ENCODE measurements around the gene VPS72. TPM values are rescaled to one million over a fixed set of nuclear protein-coding genes. Genes with fewer than 3 reads are reported as not detected.
"Not testable (repeated sequence)": the region's sequence is repeated elsewhere in the genome, so short reads cannot be mapped to it uniquely, and the experiment has no call there.

Gene VPS72, protein sequence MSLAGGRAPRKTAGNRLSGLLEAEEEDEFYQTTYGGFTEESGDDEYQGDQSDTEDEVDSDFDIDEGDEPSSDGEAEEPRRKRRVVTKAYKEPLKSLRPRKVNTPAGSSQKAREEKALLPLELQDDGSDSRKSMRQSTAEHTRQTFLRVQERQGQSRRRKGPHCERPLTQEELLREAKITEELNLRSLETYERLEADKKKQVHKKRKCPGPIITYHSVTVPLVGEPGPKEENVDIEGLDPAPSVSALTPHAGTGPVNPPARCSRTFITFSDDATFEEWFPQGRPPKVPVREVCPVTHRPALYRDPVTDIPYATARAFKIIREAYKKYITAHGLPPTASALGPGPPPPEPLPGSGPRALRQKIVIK
- total RNA-seq: 40.8 and 42.1 TPM in 2 replicates

DNA sequence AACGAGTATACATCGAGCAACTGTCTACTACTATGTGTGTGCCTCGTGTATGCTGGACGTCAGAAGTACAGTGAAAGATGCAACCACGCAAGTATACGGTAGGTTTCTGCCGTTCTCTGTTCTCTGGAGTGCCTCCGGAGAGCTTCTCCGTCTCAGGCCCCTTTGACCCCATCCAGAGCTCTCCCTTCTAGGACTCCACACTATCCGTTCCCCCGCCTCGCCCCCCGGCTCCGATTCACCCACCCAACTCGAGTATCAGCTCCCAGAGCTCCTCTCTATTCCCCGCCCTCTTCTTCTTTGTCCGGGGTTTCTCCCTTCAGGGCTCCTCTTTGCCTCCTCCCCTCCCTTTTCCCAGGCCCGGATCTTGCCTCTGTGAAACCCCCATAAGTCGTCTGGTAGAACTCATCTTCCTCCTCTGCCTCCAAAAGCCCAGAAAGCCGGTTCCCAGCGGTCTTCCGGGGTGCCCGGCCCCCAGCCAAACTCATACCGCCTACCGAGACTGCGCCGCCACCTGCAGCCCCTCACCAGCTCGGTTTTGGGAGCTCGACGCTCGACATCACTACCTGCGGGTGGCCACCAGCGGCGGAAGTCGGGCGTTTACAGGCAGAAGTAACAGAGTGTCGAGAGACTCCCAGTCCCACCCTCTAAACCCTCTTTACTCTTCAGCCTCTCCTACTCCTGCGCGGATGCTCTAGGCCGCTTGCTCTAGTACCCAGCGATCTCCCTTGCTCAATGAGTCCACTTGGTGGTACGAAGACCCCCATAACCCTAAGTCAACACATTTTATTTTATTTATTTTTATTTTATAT lies at the start of gene VPS72:
Gene VPS72, minus strand, starts transcription at position 561 of the 809 bp plus-strand sequence. Its CDS starts 76 bp downstream, at position 485.
- DNase-seq (ENCODE audit: low read depth in 2 of 2): peak; percentile 79 to 91

GRCh38 chr1:151238467-151238739 lies 48.4 kb upstream of the VPS72 start:
- DNase-seq (ENCODE audit: low read depth in 2 of 2): peak in 1 of 2 donors; percentile 48

GRCh38 chr1:151237678-151238466 lies 47.9 kb upstream of the VPS72 start:
- no peak for DNase-seq (ENCODE audit: low read depth in 2 of 2)

- no peak for DNase-seq (ENCODE audit: low read depth in 2 of 2)
Measured at GRCh38 chr1:151235235-151235634, 45.2 kb upstream of the VPS72 start.

GRCh38 chr1:151222130-151222529 lies 32.1 kb upstream of the VPS72 start:
- no peak for DNase-seq (ENCODE audit: low read depth in 2 of 2)

- DNase-seq (ENCODE audit: low read depth in 2 of 2): no peak
Measured at GRCh38 chr1:151221616-151222015, 31.6 kb upstream of the VPS72 start.

- DNase-seq (ENCODE audit: low read depth in 2 of 2): no peak
Measured at GRCh38 chr1:151213560-151213959, 23.6 kb upstream of the VPS72 start.

- DNase-seq (ENCODE audit: low read depth in 2 of 2): no peak
Measured at GRCh38 chr1:151211972-151212705, 22.1 kb upstream of the VPS72 start.

DNA sequence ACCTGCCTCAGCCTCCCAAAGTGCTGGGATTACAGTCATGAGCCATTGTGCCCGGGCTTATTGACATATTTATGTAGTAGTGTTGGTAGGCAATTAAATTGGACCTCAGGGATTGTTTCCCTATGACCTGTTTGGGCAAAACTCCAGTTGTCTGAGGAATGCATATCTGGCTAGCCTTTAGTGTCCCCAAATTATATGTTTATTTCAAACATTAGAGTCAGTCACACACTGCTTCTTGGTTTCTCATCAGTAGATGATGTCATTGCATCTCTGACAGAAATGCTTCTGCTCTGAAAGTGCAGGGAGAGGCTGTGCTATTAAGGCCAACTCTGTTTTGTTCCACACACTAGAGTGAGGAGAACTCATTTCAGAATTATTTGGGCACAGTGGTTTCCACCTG lies 20.8 kb upstream of the VPS72 start:
- no peak for DNase-seq (ENCODE audit: low read depth in 2 of 2)

- DNase-seq (ENCODE audit: low read depth in 2 of 2): not testable (repeated sequence)
Measured at GRCh38 chr1:151205381-151205965, 15.5 kb upstream of the VPS72 start.

GRCh38 chr1:151199873-151200581 lies 10.0 kb upstream of the VPS72 start:
- peak in 1 of 2 donors; percentile 58 for DNase-seq (ENCODE audit: low read depth in 2 of 2)

DNA sequence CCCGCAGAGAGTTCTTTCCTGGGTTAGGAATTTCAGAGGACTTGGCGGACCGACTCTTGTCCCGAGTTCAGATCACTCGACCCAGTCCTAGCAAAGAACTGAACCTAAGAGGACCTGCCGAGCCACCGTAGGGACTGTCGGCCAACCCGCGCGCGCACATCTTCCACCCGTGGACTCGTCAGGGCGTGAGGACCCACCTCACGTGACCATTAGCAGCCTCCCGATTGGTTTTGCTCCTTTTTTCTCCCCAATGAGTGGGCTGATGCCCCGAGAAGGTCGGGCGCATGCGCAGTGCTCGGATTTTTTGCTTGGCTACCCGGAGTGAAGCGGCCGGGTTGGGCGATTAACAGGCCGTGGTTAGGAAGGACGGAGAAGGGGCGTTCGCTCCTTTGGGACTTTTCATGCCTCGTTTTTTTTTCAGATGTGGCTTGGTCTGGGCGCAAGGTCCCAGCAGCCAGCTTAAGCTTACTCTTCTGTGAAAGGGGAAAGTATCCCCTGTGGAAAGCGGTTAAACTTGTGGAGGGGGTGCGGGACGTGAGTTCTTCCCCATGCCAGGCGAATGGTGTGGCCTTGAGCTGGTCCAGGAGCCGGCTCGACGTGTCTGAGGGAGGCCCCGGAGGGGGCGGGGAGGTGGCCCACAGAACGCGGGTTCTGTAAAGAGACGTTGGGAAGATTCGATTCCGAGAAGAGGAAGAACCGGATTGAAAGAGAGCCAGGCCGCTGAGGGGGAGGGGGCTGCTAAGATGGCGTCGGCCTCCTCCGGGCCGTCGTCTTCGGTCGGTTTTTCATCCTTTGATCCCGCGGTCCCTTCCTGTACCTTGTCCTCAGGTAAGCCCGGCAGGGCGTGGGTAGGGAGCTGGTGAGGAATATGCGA lies 8.5 kb upstream of the VPS72 start, which contains the start of gene PIP5K1A:
Gene PIP5K1A, plus strand, starts transcription at position 299 of the 874 bp plus-strand sequence. Its CDS starts 445 bp downstream, at position 744.
- peak; percentile 96 to 98 for DNase-seq (ENCODE audit: low read depth in 2 of 2)

DNA sequence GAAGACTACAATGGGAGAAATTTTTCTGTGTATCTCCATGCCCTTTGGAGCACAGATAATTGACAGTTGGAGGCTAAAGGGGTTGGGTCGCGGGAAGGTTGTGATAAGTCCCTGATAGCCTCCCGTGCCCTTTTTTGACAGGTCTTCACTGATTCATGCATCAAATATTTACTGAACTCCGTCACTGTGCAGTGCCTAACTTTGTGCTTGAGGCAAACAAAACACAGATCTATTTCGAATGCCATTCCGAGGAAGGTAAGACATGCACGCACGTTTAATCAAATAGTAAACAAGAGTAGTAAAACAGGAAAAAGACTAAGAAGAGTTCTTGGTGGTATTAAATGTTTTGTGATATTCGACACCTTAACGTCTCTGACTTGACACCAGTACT lies 7.9 kb upstream of the VPS72 start:
- DNase-seq (ENCODE audit: low read depth in 2 of 2): peak in 1 of 2 donors; percentile 34

DNA sequence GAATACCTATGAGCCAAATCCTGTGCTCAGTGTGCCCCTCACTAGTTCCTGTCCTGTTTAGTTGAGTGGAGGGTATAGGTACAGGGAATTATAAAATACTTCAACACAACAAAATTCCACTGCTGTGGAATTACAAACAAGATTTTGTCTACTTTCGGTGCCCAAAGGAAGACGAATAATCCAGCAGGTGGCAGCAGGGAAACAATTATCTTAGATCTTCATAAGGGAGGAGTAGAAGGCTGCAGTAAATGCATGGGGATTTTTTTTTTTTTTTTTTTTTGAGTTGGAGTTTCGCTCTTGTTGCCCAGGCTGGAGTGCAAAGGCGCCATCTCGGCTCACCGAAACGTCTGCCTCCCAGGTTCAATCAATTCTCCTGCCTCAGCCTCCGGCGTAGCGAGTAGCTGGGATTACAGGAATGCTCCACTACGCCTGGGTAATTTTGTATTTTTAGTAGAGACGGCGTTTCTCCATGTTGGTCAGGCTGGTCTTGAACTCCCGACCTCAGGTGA lies 6.3 kb upstream of the VPS72 start:
- DNase-seq (ENCODE audit: low read depth in 2 of 2): peak; percentile 77 to 88

- DNase-seq (ENCODE audit: low read depth in 2 of 2): peak; percentile 38 to 78
Measured at GRCh38 chr1:151194894-151195594, 5.0 kb upstream of the VPS72 start.

DNA sequence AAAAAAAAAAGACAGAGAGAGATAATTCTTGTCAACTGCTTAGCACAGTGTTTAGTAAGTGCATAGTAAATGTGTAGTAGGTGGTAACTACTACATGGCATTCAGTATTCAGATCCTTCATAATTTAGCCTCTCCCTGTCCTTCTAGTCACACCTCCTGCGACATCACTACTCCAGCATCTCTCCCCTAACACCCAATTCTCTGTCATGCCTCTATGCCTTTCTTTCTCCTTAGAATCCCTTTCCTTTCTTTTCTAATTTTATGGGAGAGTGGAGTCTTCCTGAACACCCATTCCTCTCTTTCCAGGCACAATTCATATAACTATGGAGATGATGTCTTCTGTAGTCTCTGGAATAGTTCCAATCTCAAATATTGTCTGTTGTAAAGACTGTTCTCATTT lies 3.9 kb upstream of the VPS72 start:
- no peak for DNase-seq (ENCODE audit: low read depth in 2 of 2)

- DNase-seq (ENCODE audit: low read depth in 2 of 2): no peak
Measured at GRCh38 chr1:151193304-151193703, 3.3 kb upstream of the VPS72 start.

DNA sequence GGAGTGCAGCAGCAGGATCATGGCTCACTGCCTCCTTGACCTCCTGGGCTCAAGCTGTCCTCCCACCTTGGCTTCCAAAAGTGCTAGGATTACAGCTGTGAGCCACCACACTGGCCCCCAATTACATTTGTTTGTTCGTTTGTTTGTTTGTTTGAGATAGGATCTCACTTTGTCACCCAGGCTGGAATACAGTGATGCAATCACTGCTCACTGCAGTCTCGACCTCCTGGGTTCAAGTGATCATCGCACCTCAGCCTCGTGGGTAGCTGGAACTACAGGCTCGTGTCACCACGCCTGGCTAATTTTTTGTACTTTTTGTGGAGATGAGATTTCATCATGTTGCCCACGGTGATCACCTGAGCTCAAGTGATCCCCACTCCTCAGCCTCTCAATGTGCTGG lies 2.0 kb upstream of the VPS72 start:
- DNase-seq (ENCODE audit: low read depth in 2 of 2): no peak
